ENCODE results near the gene SLC26A9.
"Not testable (repeated sequence)": the region's sequence is repeated elsewhere in the genome, so short reads cannot be mapped to it uniquely, and the experiment has no call there.

The SLC26A9 gene

DNA sequence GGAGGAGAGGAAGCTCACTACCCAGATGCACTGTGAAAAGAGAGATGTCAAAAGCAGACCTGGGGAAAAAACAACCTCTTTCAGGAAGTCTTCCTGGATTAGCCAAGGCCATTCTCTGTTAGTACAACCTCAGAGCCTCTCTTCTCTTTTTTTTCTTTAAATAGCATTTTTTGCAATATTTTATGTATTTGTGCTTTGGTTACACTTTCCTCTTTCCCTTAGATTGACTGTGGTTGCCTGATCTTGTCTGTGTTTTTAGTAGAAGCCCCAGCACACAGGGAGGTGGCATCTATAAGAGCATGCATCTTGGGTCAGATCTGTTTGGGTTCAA is 18.8 kb downstream of the SLC26A9 start:
- DNase-seq (ENCODE audit: low read depth), result no peak

DNA sequence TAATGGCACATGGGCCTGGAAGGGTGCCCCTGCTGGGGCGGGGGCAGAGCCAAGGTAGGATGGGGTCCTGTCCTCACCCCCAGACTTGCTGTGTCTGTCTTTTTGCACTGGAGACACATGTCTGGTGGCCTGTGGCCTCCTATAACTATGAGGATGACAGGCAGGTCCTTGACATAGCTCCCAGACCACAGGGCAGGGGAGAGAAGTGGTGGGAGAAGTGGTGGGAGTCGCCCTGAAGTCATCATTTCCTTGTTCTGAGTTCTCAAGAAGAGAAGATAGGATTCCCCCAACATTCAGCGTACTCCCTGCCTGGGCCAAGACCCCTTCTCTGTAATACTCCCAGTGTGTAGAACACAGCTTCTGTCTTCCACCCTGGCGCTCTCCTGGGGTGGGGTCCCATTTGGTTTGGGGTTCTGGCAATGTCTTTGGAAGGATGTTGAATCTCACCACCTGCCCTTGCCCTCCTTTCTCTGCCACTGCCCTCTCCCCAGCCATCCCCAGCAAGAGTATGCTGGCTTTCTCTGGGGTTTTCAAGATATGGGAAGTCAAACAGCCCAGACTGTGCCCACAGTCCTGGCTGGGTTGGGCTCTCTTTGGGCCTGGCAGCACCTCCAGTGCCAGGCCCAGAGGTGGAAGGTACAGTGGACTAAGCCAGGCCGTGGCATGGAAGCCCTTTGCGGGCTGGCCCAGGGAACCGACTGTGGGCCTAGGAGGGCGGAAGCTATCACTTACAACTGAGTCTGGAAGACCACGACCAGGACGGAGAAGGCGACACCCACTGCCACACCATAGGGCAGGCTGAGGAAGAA is 19.4 kb downstream of the SLC26A9 start:
- no peak for DNase-seq (ENCODE audit: low read depth)

DNA sequence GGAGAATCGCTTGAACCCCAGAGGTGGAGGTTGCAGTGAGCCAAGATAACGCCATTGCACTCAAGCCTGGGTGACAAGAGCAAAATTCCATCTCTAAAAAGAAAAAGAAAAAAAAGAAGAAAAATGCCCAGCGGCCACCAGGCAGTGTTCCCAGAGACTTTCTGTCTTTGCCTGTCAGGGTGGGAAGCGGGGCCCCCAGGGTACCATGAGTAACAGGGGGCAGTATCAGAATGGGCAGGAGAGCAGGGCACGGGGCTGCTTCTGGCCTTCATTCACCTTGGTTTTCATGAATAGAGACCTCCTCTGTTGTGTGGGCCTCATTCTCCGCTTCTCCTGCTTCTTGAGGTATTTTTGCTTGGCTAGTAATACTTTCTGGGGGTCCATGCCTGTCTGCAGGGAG is 20.4 kb downstream of the SLC26A9 start:
- no peak for DNase-seq (ENCODE audit: low read depth)

DNA sequence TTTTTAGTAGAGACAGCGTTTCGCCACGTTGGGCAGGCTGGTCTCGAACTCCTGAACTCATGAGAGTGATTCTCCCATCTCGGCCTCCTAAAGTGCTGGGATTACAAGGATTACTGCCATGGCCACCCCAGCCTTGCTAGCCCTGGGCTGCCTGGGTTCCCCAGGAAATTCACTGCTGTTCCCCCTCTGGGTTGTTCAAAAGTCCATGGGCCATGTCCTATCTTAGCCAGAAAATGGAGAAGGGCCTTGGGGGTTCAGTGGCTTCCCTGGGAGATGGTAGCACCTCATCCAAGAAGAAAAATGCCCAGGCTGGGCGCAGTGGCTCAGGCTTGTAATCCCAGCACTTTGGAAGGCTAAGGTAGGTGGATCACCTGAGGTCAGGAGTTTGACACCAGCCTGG is 20.9 kb downstream of the SLC26A9 start:
- no peak for DNase-seq (ENCODE audit: low read depth)

DNA sequence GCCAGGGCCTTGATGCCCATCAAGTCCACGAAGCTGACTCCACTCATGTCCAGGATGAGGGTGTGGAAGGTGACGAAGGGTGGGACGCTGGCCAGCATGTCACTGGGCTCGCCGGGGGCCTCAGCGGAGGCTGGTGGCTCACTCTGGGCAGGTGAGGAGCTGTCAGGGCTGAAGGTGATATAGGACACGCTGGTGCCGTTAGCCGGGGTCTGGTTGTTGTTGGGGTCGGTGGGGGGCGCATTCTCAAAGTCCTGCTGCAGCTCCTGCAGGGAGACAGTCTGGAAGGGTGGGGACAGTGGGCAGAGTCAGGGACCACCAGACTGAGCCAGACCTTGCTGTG is 21.7 kb downstream of the SLC26A9 start:
- no peak for DNase-seq (ENCODE audit: low read depth)

DNA sequence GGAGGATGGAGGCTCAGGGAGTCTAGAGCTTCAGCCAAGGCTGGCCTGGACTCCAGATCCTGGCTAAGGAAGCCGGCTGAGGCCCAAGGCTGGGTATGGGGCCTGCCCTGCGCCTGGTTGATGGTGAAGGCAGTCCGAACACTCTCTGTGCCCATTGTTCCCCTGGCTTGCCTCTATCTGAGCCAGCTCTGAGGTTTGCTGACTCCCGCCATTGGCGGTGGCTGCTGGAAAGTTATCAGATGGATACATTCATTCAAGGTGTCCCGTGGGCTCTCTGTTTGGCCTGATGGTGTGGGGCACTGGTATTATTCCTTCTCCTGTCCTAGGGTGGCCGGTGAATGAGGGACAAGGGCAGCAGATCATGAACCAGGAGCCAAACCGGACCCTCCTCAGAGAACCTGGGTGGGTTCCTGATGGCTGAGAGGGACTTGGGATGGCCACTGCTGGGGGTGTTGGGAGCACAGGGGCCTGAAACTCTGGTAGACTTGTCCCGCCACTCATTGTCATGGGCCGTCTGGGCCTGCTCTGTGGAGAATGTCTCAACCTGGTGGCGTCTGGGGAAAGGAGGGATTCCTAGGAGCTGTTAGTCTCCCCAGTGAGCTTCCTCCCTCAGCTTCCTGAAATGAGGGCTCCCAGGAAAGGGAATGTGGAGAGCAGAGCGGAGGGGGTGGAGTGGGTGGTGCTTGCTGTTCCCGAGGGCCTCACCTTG is 22.2 kb downstream of the SLC26A9 start:
- DNase-seq (ENCODE audit: low read depth), result no peak

DNA sequence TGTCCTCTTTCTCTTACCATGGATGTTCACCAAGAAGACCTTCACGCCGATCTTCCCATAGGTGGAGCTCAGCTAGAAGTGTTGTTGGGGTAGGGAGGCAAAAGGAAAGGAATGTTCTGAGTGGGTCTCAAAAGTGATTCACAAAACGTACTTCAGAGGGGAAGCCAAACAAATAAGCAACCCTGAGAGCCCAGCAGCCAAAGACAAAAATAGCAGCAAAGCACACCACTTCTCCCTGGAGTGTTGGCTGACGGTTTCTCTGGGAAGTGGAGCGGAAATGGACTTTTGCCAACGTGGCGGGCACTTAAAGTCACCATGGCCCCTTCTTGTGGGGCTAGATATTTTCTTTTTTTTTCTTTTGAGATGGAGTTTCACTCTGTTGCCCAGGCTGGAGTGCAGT is 23.1 kb downstream of the SLC26A9 start:
- DNase-seq (ENCODE audit: low read depth), result no peak

DNA sequence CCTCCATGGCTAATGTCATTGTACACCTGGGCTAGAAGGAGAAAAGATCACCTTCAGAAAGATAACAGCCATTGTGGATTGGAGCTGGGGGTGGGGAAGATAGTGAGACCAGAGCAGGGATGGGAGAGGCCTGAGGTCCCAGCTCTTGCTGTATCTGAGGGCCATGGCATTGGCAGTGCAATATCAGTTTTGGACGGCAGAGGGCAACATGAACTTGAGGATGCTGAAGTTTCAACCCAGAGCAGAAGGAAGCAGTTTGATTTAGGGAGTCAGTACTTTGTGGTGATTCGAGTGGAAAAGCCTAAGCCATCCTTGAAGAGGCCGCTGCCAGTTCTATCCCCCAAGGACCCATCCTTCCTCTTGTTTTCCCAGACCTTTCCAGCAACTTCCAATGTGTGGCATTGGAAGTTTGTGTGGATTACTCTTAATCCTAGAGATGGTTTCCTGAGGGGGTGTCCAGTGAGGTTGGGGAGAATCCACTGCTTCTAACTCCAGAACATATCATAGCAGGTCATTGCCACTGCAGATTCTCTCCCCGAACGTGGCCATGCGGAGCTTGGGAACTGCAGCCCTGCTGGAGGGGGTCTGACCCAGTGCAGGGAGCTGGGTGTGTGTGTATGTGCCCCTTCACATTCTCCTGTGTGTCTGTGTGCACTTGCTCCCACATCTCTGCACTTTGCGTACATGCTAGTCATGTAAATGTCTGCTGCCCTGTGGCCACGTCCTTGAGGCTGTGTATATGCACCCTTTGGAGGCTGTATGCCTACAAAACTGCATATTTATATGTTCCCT is 24.1 kb downstream of the SLC26A9 start:
- peak; percentile 56 for DNase-seq (ENCODE audit: low read depth)

DNA sequence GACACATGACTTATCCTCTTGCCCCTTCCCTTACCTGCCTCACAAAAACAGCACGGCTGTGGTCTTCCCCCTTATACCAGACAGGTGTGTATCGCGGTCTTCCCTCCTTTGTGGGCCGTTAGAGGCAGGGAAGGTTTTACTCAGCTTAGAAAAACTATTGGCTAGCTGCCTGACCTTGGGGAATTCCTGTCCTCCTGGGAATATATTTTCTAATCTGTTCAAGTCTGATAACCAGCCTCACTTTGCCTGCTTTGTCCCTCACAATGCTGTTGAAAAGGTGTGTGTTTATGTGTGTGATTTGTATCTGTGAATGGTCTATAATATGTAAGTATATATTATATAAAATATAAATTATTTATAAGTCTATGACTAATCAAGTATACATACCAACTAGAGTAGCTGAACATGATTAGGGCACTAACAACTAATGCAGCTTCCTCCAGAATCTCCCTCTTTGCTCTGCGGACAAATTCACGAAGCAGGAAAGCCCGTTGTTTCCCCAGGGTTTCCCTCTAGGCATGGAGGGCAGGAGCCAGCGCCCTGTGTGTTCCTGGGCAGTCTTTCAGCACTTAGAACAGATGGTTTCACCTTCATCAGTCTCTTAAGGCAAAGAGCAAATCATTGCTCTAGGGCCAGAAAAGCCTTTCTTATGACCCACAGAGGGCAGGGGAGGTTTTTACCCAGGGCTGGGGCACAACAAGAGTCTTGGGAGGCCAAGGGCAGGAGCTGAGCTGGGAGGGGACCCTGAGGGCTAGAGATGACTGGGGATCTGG is 25.6 kb downstream of the SLC26A9 start:
- no peak for DNase-seq (ENCODE audit: low read depth)

DNA sequence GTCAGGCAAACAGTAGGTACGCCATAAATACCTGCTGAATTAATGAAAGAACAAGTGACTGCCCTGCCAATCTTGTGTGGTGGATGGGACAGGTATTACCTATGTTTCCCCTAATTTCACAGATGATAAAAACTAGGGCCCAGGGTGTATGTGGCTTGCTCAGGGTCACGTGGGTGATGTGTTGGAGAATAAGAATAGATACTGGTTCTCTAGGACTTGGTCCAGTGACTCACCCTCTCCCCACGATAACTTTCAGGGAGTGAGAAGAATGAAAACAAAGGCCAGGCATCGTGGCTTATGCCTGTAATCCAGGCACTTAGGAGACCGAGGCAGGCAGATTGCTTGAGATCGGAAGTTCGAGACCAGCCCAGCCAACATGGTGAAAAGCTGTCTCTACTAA is 26.7 kb downstream of the SLC26A9 start:
- DNase-seq (ENCODE audit: low read depth), result no peak

DNA sequence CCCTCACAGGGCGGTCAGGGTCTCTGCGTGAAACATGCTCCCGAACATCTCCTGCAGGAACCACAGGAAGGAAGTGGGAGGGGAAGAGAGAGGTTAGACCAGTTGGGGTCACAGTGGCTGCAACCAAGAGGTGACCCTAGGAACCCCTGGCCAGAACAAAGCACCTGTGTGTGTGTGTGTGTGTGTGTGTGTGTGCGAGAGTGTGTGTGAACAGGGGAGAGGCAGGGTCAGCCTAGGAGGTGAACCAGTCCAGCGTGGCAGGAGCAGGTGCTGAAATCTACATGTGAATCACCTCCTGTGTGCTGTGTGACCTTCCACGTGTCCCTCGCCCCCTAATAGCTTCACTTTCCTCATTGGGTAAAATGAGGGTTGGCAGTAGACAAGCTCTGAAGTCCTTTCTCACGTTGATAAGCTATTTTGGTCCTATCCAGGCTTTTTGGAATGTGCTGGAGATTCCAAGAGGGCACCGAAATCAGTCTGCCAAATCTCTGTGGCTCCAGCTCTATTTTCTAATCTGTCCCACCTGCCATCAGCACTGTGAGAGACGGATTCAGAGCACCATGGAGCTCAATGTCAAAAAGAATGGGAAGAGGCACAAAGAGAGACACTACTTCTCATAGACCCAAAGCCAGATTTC is 27.8 kb downstream of the SLC26A9 start:
- no peak for DNase-seq (ENCODE audit: low read depth)

DNA sequence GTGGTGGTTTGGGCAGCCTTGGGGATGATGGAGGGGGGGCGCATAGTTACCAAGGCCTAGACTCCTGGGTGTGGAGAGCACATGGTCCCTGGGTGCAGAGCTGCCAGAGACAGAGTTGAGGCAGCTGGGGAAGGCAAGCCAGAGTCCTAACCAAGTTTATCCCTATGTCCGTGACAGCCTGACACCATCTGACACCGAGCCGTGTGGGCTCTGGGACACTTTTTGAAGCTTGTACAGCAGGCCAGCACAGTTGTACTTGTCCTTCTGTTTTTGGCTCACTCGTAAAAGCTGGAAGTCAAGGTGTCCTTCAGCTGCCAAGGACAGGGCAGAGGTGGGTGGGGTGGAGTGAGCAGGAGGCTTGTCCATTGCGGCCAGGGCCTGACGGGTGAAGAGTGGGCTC is 28.5 kb downstream of the SLC26A9 start:
- DNase-seq (ENCODE audit: low read depth), result no peak

DNA sequence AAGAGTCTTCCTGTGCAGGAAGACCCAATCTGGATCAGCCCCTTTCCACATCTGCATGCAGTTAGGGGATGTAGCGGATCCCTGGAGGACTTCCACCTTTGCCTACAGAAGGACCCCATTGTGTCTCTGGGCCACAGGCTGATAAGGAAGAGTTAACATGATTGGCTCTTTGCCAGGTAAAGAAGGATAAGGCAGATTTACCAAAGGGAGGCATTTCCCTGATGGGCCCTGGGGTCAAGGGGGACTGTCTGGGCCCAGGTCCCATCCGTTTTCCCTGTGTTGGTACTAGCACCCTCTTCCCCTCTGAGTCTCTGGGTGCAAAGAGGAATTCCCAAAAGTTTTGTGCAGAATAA is 29.1 kb downstream of the SLC26A9 start:
- DNase-seq (ENCODE audit: low read depth), result no peak

DNA sequence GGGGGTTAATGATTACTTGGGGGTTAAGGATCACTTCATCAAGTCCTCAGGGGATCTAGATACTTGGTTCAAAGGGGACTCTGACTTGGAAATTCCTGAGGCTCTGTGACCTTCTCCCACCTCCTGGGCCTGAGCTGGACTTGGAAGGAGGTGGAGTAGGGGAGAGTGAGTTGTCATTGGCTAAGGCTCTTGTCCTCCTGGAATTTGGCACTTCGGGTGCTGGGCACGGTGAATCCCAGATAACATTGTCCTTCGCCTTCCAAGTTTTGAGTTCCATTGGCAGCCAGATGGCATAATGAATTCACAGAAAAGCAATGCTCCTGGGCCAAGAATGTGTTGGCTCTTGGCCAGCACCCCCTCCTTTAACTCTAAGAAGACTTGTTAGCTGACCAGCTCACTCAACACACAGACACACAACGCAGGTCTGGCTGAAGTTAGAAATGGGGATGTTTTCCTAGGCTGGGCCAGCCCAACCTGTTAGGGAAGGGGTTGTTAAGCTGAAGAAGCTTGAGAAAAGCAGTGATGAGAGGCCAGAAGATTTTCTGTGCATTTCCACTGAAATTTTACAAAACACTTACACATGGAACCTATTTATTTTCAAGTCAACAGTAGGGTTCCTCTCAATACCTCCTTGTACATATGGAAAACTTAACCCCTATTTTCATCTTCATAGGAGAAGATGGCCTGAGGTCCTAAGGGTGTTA is 29.7 kb downstream of the SLC26A9 start:
- DNase-seq (ENCODE audit: low read depth), result no peak

DNA sequence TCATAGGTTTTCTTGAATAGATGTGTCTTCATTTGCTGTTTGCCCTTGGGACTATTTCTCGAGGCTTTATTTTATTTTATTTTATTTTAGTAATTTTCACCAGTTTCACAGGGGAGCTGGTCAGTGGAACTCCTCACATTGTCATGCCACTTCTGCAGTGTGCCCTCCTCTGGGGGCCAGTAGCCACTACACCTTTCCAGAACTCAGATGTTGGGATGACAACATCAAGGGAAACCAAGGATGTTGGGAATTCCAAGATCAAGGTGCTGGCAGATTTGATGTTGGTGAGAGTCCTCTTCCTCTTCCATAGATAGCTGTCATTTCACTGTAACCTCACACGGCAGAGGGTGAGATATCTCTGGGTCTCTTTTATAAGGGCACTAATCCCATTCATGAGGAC is 35.5 kb downstream of the SLC26A9 start:
- DNase-seq (ENCODE audit: low read depth), result no peak

DNA sequence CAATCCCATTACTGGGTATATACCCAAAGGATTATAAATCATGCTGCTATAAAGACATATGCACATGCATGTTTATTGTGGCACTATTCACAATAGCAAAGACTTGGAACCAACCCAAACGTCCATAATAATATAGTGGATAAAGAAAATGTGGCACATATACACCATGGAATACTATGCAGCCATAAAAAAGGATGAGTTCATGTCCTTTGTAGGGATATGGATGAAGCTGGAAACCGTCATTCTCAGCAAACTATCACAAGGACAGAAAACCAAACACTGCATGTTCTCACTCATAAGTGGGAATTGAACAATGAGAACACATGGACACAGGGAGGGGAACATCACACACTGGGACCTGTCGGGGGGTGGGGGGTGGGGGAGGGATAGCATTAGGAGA is 38.2 kb downstream of the SLC26A9 start:
- DNase-seq (ENCODE audit: low read depth), result not testable (repeated sequence)

DNA sequence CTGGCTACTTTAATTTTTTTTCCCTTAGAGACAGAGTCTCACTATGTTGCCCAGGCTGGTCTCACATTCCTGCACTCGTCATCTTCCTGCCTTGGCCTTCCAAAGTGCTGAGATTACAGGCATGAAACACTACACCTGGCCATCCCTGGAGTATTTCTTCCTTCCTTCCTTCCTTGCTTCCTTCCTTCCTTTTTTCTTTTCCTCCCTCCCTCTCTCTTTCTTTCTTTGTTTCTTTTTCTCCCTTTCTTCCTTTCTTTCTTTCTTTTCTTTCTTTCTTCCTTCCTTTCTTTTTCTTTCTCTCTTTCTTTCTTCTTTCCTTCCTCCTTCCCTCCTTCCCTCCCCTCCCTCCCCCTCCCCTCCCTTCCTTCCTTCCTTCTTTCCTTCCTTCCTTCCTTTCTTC is 46.9 kb downstream of the SLC26A9 start:
- no peak for DNase-seq (ENCODE audit: low read depth)

DNA sequence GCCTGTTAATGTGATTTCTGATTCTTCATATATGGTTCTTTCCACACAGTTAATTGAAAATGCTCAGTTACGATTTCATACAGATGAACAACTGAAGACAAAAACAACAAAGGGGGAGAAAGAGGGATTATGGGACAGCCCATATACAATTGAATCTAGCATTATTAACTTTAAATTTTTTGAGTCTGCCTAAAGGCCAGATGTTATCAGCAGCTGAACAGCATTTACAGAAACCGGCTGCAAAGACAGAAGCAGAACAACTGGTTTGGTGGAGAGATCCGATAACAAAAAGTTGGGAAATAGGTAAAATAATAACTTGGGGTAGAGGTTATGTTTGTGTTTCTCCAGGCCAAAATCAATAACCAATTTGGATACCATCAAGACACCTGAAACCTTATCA is 49.1 kb downstream of the SLC26A9 start:
- DNase-seq (ENCODE audit: low read depth), result not testable (repeated sequence)

DNA sequence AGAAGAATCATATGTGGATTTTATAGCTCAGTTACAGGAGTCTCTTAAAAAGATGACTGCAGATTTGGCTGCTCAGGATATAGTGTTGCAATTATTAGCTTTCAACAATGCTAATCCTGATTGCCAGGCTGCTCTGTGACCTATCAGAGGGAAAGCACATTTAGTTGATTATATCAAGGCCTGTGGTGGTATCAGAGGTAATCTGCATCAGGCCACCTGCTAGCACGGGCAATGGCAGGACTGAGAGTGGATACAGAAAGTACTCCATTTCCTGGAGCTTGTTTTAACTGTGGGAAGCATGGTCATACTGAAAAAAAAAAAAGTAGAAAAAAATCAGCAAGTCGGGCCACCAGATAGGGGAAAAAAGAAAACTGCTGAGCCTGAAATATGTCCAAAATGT is 51.1 kb downstream of the SLC26A9 start:
- DNase-seq (ENCODE audit: low read depth), result not testable (repeated sequence)

DNA sequence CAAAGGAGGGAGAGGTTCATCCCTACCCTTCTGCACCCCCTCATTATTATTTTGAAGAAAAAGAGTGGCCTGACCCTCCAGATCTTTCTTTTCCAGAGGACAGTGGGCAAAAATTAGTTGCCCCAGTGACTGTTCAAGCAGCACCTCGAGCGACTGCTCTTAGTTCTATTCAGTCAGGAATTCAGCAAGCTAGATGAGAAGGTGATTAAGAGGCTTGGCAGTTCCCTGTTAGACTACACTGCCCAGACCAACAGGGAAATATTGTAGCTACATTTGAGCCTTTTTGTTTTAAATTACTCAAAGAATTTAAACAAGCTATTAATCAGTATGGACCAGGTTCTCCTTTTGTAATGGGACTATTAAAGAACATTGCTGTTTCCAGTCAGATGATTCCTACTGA is 51.8 kb downstream of the SLC26A9 start:
- not testable (repeated sequence) for DNase-seq (ENCODE audit: low read depth)

DNA sequence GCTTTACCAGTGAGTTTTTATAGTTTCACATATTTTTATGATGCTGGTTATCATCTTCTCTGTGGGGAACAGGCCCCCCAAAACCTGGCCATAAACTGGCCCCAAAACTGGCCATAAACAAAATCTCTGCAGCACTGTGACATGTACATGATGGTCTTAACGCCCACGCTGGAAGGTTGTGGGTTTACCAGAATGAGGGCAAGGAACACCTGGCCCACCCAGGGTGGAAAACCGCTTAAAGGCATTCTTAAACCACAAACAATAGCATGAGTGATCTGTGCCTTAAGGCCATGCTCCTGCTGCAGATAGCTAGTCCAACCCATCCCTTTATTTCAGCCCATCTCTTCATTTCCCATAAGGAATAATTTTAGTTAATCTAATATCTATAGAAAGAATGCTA is 52.6 kb downstream of the SLC26A9 start:
- DNase-seq (ENCODE audit: low read depth), result not testable (repeated sequence)
